ES-I3 (cell line): ENCODE results near the gene KRAS.

Experiments used
- H3K36me3 ChIP-seq: 2 replicates; pipeline ENCODE4 v1.6.1; 2013; ENCODE audit warnings: mild to moderate bottlenecking, low read length, control low read depth, moderate library complexity; ENCODE audit not compliant: insufficient read depth
- H3K4me1 ChIP-seq: 2 replicates; pipeline ENCODE4 v1.6.1; 2013; ENCODE audit warnings: mild to moderate bottlenecking, control low read depth, low read length; ENCODE audit not compliant: insufficient read depth
- H3K9ac ChIP-seq: 2 replicates; pipeline ENCODE4 v1.6.1; 2013; ENCODE audit warnings: low read depth, mild to moderate bottlenecking, low read length, moderate library complexity
- H3K9me3 ChIP-seq: 2 replicates; pipeline ENCODE4 v1.6.1; 2013; ENCODE audit warnings: mild to moderate bottlenecking, low read length, moderate library complexity; ENCODE audit not compliant: control insufficient read depth, insufficient read depth

The KRAS gene

GRCh38 chr12:25195056-25195971, 55.4 kb downstream of the KRAS start, which contains the start of the genes DNAI7 and ETFRF1:
TSS of gene DNAI7 (minus strand) at chr12:25195160. CDS start at chr12:25195078, 82 bp downstream.
TSS of gene ETFRF1 (plus strand) at chr12:25195237. CDS start at chr12:25203957, 8,720 bp downstream.
- Histone ChIP-seq H3K4me1 (0 out of 2 replicates have a peak, but pooled peaks cover 7% of the 10 kb centered on the region), H3K9ac (peak within 1 kb of the TSS; percentile 96), H3K9me3 (no peaks in the 10 kb centered on the region), H3K36me3 (no peaks in the 10 kb centered on the region)

- H3K9me3 ChIP-seq = no peaks in the 10 kb centered on the region
- H3K9ac ChIP-seq = peak overlapping the region; percentile 96; the same call in 1 of the 2 replicates
- no peaks in the 10 kb centered on the region for H3K36me3 ChIP-seq
- 0 out of 2 replicates have a peak, but pooled peaks cover 7% of the 10 kb centered on the region for H3K4me1 ChIP-seq
Observed at GRCh38 chr12:25194722-25195055, 56.0 kb downstream of the KRAS start.

DNA sequence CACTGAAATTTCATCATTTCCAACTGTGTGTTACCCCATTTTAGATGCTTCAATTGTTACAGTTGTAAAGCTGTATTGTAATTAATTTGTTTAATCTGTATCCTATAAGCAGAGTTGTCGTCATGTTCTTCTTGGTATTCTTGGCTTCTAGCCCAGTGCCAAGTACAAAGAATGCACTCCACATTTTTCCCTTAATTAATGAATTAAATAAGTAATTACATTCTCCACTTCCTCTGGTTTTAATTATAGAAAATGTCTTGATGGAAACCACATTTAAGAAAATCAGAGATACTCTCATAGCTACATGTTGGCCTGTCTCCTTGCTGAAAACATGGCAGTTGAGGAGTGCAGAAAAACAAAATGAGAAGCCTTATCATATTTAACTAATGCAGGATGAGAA, 56.5 kb downstream of the KRAS start:
- H3K36me3 ChIP-seq = no peaks in the 10 kb centered on the region
- H3K4me1 ChIP-seq = 0 out of 2 replicates have a peak, but pooled peaks cover 7% of the 10 kb centered on the region
- peak overlapping the region; percentile 96; the same call in 1 of the 2 replicates for H3K9ac ChIP-seq
- H3K9me3 ChIP-seq = no peaks in the 10 kb centered on the region

- no peaks in the 10 kb centered on the region for H3K36me3 ChIP-seq
- no peak overlapping the region for H3K9ac ChIP-seq
- H3K4me1 ChIP-seq = no peaks in the 10 kb centered on the region
- no peaks in the 10 kb centered on the region for H3K9me3 ChIP-seq
Observed at GRCh38 chr12:25190793-25191192, 59.9 kb downstream of the KRAS start.

- Histone ChIP-seq H3K9ac (no peak overlapping the region), H3K9me3 (no peaks in the 10 kb centered on the region), H3K36me3 (no peaks in the 10 kb centered on the region), H3K4me1 (no peaks in the 10 kb centered on the region)
Observed at GRCh38 chr12:25189656-25190055, 61.1 kb downstream of the KRAS start.

- H3K4me1 ChIP-seq = no peaks in the 10 kb centered on the region
Observed at GRCh38 chr12:25187781-25188180, 62.9 kb downstream of the KRAS start.

DNA sequence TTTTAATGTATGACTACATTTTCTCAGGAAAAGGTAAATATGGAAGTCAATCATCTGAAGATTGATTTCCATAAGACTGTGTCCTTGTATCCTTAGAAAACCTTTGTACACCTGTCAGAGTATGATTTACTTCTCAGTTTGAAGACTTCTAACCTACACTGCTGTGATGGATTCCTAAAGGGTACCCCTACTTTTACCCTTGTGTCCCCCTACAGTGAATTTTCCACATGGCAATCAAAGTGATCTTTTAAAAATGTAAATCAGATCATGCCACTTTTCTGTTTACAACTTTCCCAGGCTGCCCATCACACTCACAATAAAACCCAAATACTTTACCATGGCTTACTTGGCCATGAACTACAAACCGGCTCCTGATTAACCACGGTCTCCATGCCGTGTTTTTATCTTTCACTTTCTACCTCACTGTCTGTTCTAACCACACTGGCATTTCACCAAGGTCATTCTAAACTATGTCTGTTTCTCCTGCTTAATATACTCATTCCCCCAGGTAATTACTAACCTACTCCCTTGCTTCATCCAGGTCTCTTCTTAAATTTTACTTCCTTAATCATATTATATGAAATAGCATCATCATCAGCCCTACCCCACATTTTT, 63.8 kb downstream of the KRAS start:
- no peak overlapping the region for H3K9ac ChIP-seq
- no peaks in the 10 kb centered on the region for H3K9me3 ChIP-seq
- H3K4me1 ChIP-seq = no peaks in the 10 kb centered on the region
- no peaks in the 10 kb centered on the region for H3K36me3 ChIP-seq

More at GRCh38 chr12:25187781-25188180, 62.9 kb downstream of the KRAS start:
- H3K9me3 ChIP-seq = no peaks in the 10 kb centered on the region
- H3K9ac ChIP-seq = no peak overlapping the region
- no peaks in the 10 kb centered on the region for H3K36me3 ChIP-seq

- no peaks in the 10 kb centered on the region for H3K4me1 ChIP-seq
- H3K36me3 ChIP-seq = no peaks in the 10 kb centered on the region
- no peaks in the 10 kb centered on the region for H3K9me3 ChIP-seq
- H3K9ac ChIP-seq = no peak overlapping the region
Observed at GRCh38 chr12:25186038-25186787, 64.5 kb downstream of the KRAS start.

GRCh38 chr12:25184132-25184531, 66.6 kb downstream of the KRAS start:
- Histone ChIP-seq H3K9me3 (no peaks in the 10 kb centered on the region), H3K36me3 (no peaks in the 10 kb centered on the region), H3K4me1 (no peaks in the 10 kb centered on the region), H3K9ac (no peak overlapping the region)

GRCh38 chr12:25182765-25183164, 68.0 kb downstream of the KRAS start:
- Histone ChIP-seq H3K9ac (no peak overlapping the region), H3K9me3 (no peaks in the 10 kb centered on the region), H3K36me3 (no peaks in the 10 kb centered on the region), H3K4me1 (no peaks in the 10 kb centered on the region)

GRCh38 chr12:25162866-25163265, 87.9 kb downstream of the KRAS start:
- Histone ChIP-seq H3K9ac (no peak overlapping the region), H3K36me3 (no peaks in the 10 kb centered on the region), H3K9me3 (no peaks in the 10 kb centered on the region), H3K4me1 (no peaks in the 10 kb centered on the region)

GRCh38 chr12:25156061-25156460, 94.7 kb downstream of the KRAS start:
- H3K9ac ChIP-seq = no peak overlapping the region
- no peaks in the 10 kb centered on the region for H3K9me3 ChIP-seq
- H3K36me3 ChIP-seq = no peaks in the 10 kb centered on the region
- peaks cover 18% of the 10 kb centered on the region; the same call in 1 of the 2 replicates for H3K4me1 ChIP-seq

DNA sequence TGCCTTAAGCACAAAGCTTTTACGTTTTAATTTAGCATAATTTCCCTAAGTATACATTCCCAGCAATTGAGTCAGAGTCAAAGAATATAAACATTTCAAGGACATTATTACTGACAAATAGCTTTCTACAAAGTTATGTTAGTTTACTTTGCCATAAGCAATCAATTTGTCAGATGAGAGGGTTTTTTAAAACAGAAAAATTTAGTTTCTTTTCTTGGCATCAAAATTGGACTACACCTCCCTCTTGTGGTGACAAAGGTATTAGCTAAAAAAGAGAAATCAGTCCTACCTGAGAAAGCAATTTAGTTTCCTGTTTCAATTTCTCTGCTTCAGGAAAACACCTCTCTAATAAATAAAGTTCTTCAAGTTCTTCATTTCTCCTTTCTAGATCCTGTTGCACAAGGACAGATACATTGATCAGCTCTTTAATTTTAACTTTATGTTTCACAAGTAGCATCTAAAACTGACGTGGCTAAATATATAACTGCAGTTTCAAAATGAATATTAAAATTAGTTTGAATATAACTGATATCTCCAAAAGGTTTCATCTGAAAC, 95.6 kb downstream of the KRAS start:
- H3K9me3 ChIP-seq = no peaks in the 10 kb centered on the region
- H3K9ac ChIP-seq = no peak overlapping the region
- peaks cover 18% of the 10 kb centered on the region; the same call in 1 of the 2 replicates for H3K4me1 ChIP-seq
- H3K36me3 ChIP-seq = no peaks in the 10 kb centered on the region
